Fibroblast of skin of right biceps (primary cell): ENCODE results near the gene TUBGCP3.

Experiments
- DNase-seq: peaks from one replicate; pipeline ENCODE4 v3.0.0-alpha.2; 2013

Gene TUBGCP3

DNA sequence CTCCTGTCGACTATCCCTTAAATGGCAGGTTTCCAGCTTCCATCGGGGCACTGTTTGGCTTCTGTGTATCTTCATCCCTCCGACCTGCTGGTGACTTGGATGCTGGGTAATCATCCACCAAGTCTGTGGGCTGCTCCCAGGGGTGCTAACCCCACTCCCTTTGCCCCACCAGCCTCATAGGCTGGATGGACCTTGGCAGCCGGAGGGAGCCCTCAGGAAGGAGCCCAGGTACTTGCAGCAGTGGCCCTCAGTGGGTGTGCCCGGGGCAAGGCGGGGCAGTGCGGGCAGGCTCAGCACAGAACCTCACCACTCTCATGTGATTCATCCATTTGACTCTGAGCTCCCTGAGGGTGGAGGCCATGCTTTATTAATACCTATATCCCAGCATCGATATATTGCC is 27.4 kb upstream of the TUBGCP3 start:
- no peak for DNase-seq

DNA sequence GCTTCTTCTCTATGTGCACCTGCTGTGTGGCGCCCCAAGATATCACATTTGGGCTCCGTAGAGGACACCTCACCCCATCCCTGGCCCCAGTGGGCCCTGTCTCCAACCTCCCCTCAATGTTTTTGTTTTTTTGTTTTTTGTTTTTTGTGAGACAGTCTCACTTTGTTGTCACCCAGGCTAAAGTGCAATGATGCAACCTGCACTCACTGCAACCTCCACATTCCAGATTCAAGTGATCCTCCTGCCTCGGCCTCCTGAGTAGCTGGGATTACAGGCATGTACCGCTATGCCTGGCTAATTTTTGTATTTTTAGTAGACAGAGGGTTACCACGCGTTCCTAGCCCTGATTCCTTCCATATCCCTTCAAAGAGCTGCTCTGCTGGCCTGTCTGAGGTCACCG is 26.9 kb upstream of the TUBGCP3 start:
- no peak for DNase-seq

DNA sequence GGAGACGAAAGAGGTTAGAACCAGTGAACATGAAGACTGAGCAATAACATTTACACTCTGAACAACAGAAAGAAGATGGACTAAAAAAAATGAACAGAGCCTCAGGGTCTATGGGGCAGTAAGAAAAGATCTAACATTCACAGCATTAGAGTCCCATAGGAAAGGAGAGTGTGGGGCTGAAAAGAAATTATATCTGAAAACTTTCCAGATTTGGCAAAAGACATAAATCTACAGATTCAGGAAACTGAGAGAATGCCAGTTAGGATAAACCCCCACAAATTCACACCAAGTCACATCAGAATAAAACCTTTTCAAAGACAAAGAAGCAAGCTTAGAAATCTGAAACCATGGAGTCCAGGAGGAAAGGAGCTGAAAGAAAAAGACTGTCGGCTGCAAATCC is 20.3 kb upstream of the TUBGCP3 start:
- DNase-seq = no peak

DNA sequence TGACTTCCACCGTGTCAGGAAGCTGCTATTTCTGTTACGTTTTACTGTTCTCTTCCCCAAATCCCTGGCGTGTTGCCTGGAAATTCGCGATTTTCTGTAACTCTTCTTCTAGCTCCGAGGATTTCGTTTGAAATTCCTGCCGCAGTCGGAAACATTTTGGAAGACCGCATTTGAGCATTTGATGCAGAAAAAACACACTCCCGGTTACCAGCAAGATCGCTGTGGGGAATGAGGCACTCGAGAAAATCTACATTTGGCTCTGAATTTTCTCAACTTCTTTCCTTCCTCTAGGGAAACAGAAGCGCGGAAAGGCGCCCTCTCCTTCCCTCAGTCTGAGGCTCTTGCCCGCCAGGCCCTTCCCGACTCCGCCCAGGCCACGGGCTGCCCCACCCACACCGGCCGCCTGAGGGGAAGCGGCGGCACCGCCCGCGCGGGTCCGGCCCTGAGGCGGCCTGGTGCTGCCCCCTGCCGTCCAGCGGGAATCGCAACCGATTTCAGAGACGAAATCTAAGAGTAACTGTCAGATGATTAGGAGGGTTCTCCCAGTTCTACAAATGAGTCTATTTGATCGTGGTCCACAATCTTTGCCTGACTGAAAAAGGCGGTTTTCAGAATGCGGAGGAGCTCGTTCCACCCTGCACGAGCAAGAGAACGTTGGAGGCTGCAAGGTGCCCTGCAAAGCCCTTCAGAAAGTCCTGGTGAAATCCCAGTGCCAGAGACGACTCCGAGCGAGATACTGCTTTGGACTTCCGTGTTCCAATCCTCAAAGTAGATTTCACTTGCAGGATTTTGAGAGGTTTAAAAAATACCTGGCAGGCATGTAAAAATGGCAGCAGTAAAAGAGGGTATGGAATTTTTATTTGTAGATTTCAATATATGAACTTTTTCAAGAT is 18.4 kb upstream of the TUBGCP3 start:
- DNase-seq = peak; percentile 86

DNA sequence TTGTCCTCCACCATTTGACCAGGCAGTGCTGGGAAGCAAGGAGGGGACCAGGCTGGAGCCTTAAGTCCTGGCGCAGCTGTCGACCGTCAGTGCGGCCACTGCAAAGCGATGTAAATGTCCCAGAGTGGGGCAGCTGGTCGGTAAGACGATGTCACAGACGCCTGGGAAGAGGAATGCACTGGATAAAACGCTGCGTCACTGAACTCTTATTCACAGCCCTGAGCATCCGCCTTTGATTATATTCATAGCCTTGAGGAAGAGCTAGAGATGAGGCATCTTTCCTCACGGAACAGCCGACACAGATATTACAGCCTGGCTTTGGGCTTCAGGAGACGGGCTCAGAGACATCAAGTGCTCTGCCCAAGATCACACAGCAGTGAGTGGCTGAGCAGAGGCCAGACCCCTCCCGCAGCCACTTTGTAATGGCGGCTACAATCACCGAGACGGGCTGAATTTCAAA is 17.6 kb upstream of the TUBGCP3 start:
- peak; percentile 19 for DNase-seq

DNA sequence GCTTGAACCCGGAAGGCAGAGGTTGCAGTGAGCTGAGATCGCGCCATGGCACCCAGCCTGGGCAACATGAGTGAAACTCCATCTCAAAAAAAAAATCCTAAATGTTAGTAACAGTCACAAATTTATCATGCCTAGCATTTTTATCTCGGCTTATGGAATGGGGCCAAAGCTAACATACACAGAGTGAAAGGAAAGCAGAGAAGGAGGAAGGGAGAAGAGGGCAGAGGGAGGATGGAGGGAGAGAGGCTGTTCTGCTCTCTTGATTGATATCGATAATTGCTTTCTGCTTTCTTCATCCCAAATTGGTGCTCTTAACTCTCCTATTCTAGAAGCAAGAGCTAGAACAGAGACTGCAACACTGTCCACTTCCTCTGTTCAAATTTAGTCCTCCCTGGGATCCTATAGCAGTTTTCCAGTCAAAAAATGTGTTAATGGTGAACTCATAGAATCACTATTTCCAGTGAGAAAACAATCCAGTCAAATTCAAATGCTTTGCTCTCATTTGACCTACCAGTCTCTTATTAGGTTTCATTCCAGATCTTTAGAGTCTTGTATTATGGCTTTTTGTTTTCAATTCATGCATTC is 15.8 kb upstream of the TUBGCP3 start:
- DNase-seq = peak; percentile 46

DNA sequence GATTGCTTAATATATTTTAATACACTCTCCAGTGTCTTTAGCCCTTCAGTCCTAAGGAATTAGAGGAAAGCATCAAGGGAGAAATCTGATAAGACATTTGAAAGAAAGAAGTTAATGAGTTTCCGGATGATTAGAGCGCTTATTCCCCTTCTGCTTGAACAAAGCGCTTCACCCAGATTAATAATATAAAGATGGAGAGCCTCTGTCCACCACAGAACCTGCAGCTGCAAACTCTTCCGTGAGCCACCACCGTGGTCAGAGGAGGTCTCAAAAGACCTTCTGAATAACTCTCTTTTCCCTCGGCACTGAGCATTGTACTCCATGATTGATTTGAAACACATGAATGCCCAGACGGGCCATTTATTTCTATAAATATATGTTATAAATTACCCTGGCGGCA is 14.2 kb upstream of the TUBGCP3 start:
- DNase-seq = no peak

DNA sequence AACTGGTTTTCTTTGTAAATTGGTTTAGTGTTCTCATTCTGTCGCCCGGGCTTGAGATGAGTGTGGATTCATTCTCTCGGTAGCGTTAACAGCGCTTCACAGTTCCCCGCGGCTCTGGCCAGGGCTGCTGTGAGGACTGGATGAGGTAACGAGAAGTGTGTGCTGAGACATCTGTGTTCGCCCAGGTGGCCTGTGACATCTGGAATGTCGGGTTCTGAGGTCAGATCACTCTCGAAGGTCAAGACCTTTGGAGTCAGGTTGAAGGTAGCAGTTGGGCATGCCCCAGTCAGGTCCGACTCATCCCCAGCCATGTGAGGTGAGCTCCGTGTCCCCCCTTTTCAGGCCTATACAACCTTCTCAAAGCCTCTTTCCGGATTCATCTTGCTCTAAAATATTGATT is 13.4 kb upstream of the TUBGCP3 start:
- no peak for DNase-seq

DNA sequence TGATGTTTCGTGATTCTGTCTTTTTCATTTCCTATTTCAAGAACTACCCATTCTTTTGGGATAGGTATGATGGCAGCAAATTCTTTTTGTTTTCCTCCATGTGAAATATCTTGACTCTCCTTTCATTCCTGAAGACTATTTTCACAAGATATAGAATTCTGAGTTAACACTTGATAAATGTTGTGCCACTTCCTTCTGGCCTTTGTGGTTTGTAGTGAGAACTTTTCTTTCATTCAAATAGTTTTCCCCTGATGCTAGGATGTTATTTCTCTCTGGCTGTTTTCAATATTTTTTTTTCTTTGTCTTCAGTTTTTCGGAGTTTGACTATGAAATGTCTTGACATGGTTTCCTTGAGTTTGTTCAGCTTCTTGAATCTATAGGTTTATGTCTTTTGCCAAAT is 8.3 kb upstream of the TUBGCP3 start:
- peak; percentile 11 for DNase-seq

DNA sequence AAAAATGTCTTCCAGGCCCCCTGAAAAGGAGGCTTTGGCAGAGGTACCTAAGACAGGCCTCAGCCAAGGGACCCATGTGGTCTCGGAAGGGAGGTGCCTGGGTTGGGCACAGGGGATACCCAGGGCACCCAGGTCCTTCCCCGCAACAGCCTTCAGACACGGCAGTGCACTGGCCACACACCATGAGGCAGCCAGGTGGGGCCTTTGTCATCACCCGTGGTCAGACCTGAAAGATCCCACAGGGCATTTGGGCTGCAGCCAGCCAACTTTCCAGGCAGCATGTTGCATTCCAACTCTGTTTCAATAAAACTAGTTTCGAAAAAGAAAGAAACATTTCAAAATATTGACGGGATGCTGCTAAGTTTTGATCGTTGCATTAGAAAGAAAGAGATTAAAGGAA is 4.7 kb upstream of the TUBGCP3 start:
- DNase-seq = no peak

DNA sequence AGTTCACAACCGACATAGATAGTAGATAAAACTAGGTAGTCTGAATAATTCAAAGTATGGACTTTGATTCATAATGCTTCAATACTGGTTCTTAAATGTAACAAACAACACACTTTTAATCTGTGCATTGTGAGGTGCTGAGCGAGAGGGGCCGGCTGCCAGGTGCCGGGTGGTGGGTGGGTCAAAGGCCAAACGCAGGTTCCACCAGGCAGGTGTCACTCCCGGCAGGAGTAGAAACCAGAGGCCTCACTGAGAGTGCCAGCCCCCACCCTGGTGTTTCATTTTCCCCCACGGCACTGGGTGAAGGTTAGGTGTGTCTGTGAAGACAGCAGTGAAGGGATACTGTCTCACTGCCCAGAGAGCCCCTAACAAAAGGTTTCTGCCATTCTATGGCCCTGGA is 4.2 kb upstream of the TUBGCP3 start:
- no peak for DNase-seq

DNA sequence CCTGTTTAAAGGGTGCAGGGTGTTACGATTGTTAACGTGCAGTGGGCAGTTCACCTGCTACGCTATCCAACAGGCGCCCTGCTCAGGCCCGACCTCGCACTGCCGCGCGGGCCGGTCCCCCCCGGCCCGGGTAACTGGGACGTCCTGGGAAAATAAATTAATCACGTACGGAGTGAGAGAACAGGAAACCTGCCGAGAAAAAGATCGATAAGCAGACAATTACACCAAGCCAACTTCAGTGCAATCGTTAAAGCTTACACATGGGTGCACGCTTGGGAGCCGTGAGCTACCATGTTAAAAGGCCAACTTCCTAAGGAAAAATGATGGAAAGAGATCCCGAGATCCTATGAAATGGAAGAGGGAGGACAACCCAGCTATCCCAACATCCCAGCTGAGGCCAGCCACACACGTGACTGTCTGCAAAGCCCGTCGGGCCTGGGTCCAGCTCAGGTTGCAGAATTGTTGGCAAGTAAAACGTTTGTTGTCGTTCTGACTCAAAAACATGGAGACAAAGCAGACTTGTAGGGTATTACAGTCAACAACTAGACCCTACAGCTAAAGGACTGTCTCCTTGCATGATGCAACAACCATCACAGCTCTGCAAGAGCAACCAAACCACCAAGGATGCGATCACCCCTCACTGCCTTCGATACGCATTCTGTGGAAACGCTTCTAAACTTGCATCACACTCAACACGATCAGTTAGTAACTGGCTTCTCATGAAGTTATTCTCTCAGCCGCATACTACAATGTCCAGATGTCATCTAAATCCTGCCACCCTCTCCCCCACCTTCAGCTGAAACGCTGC is 741 bp upstream of the TUBGCP3 start:
- peak; percentile 17 for DNase-seq

DNA sequence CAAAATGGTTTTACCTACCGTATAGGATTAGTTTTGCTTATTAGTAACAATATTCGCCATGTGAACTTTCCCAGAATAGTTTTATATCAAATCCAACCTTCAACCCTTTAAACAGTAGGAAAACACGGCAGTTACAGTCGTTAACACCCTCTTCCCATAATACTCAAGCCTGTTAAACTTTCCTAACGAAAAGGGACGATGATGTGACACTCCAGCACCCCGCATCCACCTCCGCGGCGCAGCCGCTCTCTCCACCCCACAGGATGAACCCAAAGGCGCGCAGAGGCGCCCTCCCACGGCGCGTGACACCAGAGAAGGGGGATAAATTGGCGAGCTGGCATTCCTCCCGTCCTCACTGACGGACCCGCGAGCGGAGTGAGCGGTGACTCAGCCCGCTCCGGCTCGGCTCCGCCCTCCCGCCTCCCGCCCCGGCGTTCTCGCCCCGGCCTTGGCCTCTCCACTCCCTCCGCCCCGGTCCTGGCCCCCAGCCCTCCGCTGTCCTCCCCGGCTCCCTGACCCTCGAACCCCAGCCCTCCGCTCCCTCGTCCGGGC is 665 bp downstream of the TUBGCP3 start:
- peak; percentile 89 for DNase-seq

DNA sequence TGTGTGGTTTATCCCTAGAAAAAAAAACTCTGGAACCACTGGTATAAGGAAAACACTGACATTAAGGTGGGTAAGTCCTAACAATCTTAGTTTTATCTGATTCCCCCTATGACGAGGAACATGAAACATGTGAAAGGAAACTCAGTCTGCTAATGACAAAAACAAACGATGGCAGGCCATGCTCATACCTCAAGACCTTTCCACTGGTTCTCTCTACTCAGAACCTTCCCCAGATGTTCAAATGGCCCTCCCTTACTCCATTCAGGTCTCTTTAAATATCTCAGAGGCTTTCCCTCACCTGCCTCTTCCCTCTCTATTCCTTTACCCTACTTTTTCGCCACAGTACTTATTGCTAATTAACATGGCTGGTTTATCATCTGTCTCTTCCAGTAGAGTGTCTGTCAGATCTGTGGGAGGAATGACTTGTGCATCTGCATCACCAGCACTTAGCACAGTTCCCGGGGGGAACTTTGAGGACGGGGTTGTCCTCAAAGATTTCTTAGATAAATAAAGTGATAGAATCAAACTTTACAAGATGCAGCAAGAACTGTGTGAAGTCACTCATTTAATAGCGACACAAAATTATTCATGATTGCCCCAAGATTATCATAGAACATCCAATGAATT is 1.5 kb downstream of the TUBGCP3 start:
- DNase-seq = no peak

DNA sequence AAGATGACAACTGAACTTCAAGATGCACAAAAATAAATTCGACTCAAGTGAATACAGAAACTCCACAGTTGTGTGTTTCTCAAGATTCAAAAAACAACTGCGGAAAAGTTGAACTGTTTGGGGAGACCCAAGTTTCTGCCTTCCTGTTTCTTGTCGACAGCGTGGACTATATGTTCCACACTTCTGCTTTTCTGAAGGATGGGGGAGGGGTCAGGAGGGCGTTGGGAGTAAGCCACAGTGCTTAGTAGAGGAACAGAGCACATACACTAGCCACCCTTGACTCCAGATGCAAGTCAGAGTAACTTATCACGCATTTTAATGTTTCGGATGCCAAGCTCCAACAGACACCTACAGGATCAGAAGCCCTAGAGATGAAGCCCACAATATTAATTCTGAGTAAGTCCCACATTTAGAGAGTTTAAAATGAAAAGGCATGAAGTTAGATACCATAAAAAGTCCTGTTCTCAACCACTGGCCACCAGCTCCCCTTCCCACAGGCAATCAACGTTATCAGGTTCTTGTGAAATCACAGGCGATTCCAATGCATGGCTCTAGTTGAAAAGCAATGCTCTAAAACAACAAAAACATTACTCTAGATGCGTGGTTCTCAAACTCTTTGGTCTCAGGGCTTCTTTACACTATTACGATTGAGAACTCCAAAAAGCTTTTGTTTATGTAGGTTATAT is 4.2 kb downstream of the TUBGCP3 start:
- DNase-seq = no peak

DNA sequence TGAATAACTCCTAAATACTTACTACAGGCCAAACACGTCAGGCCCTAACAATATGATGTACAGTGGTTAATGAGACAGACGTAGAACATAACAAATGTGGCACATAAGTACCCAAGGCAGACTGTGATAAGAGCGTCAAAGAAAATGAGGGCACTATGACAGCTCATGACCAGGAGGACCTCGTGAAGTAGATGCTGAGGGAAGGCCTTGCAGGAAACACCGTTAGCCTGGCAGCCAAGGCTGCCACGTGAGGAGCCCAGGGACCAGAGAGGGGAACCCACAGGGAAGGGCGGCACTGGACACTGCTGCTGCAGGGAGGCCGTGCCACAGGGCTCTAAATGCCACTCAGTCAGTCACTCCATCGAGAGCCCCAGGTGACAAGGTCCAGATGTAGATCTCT is 5.7 kb downstream of the TUBGCP3 start:
- no peak for DNase-seq

DNA sequence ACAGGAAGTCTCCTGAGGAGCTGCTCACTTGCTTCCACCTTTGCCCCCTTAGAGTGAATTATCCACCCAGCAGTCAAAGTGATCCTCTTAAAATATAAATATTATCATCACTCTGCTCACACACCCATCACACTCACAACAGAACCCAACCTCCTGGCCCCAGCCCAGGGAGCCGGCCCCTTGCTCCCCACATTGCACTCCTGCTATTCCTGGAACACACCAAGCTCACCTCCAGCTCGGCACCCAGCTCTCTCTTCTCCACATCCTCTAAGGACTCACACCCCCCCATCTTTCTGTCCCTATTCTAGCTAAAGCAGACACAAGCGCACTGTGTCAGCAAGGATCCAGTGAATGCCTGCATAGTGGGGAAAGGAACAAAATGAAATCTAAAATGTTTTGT is 7.0 kb downstream of the TUBGCP3 start:
- DNase-seq = no peak

DNA sequence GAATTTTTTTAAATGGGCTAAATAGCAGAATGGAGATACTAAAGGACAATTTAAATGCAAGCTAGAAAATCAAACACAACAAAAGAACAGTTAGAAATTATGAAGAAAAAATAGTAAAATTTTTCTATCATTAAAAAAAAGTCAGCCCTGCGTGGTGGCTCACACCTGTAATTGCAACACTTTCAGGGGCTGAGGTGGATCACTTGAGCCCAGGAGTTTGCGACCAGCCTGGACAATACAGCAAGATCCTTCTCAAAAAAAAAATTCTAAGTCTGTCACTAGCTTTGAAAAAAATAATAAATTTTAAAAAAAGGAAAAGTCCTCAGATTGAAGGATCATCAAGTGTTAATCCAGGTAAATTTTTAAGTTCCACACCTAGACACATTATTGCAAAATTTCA is 7.7 kb downstream of the TUBGCP3 start:
- no peak for DNase-seq

DNA sequence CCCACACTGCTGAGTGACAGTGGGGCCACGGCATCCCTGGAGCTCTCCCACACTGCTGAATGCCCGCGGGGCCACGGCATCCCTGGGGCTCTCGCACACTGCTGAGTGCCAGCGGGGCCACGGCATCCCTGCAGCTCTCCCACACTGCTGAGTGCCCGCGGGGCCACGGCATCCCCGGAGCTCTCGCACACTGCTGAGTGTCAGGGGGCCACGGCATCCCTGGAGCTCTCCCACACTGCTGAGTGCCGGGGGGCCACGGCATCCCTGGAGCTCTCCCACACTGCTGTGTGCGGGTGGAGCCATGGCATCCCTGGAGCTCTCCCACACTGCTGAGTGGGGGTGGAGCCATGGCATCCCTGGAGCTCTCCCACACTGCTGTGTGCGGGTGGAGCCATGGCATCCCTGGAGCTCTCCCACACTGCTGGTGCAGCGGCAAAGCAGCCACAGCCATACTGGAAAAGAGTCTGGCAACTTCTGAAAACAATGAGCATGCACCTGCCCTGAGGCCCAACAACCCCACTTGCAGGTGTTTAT is 8.6 kb downstream of the TUBGCP3 start:
- no peak for DNase-seq

DNA sequence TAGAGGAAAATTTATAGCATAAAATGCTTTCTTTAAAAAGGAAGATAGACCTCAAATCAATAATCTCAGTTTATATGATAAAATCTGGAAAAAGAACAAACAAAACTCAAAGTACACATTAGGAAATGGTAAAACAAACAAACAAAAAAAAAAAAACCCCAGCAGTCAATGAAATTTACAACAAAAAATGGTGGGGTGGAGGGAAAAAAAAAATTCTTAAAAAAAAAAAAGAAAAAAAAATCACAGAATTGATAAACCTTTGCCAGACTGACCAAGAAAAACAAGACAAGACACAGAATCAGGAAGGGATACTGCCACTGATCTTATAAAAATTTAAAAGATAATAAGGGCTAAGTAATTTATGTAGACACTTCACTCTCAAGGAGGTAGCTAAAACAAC is 11.2 kb downstream of the TUBGCP3 start:
- DNase-seq = no peak

DNA sequence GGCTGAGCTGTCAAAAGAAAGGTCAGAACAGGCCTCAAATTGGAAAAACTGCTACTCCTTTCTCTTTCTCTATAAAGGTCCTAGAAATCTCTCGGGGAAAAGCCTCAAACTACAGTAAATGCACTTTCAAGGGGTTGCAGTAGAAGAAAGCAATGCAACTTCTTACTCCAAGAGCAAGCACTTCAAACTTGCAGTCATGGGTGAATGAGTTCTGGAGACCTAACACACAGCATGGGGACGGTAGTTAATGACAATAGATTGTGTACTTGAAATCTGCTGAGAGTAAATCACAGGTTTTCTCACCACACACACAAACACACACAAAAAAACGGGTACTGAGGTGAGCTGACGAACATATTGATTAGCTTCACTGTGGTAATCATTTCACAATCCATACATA is 11.8 kb downstream of the TUBGCP3 start:
- DNase-seq = no peak

DNA sequence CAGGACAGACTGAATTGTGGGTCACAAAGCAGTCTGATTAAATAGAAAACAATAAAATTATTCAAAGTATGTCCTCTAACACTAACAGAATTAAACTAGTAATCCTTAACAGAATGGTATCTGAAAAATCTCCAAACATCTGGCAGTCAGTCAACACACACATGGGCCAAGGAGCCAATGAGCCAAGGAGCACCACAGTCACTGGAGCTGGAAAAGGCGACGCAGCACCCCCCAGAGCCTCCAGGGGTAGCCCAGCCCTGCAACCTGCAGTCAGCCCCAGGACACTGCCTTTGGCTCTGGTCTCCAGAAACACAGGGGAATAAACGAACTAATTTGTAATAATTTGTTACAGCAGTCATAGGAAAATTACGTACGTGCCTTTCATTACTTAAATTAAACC is 12.3 kb downstream of the TUBGCP3 start:
- DNase-seq = peak; percentile 47
